Erythroblast (primary cell): ENCODE data around the gene CEMIP.

Experiments used
- DNase-seq, 2 experiments: peaks; one replicate each; lab custom pipeline; 2025; lab: John Stamatoyannopoulos, UW
- GATA1 ChIP-seq: IDR thresholded peaks from 2 replicates; pipeline ENCODE4 v1.6.1; 2011; ENCODE audit warnings: low read depth, mild to moderate bottlenecking, control low read depth, low read length, moderate library complexity
- POLR2A ChIP-seq: IDR thresholded peaks from 2 replicates; pipeline ENCODE4 v1.6.1; 2011; ENCODE audit warnings: mild to moderate bottlenecking, low read length

Gene CEMIP

DNA sequence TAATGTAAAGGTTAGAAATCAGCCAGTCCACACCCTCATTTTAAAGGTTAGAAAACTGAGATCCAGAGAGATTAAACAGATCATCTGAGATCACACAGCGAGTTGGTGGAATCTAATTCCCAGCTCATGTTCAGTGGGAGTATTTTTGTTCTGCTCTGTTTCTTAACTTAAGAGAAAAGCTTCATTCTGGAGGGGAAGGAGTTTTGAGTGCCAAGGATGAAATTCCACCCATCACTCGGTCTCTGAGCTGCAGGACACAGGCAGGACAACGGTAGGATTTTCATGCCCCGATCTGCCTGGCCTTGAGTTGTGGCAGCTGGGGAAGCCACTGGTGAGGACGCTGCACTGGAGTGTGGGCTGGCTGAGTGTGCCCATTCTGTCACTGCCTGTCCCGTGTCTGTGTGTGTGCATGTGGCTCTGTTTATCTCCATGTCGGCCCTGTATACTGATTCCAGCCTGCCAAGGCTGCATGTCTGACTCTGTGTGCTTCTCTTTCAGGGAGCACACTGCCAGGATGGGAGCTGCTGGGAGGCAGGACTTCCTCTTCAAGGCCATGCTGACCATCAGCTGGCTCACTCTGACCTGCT is 94.3 kb downstream of the CEMIP start:
- DNase-seq = no peak
- TF ChIP-seq GATA1 (no peak), POLR2A (no peak)

DNA sequence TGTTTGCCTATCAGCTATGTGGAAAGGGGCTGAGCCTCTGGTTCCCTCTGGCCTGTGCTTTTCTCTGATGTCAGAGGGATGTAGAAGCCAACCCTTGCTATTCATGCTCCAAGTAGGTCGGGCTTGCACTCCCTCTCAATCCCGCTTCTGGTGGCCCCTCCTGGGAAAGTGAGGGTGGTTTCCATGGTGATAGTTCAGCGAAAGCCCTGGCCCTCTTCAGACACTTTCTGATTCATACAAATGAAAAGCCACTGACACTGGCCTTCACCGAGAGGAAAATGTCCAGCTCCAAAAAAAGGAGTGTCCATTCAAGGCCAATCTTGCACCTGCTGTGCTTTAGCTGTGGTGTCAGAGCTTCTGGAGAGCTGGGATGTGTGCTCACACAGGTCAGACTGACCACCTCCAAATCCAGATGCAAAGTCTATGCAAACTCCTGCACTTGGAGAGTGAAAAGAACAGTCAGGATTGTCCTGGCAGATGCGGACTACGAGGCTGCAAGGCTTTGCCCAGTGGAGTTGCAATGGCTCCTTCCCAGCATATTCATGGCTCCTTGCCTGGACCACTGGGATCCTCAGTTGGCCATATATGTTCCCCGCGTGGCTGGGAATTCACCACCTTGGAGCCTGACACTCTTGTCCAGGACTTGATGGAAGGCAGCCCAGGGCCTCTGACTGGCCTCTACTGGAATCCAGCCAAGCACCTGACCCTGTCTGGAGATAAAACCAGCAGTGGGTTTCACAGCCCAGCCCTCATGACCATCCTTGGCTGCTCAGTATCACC is 96.6 kb downstream of the CEMIP start:
- no peak for TF ChIP-seq GATA1
- TF ChIP-seq POLR2A = no peak
- no peak for DNase-seq

DNA sequence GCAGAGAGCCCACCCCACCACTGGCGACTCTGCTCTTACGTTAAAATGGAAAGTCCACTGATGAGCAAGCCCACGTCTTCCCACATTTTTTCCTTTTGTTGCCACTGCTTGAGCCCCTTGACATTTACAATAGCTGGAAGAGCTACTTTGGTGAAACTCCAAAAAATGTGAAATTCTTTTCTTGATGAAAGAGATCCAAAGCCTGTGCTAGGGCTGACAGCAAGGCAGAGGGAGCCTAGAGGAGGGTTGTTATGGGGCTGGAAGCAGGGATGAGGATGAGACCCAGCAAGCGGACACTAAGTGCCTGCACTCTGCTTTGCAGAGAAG is 97.1 kb downstream of the CEMIP start:
- TF ChIP-seq POLR2A = no peak
- TF ChIP-seq GATA1 = no peak
- DNase-seq = no peak

DNA sequence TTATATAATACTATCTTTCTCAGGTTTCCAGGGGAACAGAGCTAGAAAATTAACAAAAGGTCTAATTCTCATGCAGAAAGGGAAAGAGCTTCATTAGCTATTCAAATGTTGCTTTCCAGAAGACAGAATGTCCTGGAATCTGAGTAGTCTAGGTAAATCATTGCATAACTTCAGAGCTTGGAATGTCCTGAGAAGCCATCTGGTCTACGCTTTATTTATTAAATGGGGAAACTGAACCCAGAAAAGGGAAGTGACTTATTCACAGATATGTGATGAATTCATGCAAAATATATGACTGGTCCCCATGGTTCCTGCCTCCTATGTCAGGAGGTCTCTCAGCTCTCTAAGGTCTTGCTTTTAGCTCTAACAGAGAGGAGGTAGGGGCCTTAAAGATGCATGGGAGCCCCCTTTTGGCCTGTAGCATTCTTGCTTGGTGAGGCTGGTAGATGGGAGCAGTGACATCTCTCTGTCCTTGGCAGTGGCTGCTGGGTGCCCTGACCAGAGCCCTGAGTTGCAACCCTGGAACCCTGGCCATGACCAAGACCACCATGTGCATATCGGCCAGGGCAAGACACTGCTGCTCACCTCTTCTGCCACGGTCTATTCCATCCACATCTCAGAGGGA is 99.2 kb downstream of the CEMIP start:
- DNase-seq = no peak
- no peak for TF ChIP-seq GATA1
- TF ChIP-seq POLR2A = no peak

DNA sequence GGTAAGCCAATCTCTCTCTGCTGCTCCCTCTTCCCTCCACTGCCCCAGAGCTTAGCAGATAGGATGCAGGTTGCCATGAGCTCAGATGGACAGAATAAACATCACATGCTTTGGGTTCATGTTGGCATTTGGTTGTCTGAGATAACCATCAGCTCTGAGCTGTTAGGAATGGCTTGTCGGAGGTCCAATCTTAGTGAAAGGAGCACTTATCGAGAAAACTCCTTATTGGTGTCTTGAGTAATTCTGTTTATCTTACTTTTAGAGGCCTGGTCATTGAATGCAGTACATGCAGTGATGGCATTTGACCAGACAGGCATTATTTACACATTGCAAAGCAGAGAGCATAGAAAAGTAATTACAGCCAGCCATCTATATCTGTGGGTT is 99.7 kb downstream of the CEMIP start:
- no peak for DNase-seq
- TF ChIP-seq POLR2A = no peak
- no peak for TF ChIP-seq GATA1

DNA sequence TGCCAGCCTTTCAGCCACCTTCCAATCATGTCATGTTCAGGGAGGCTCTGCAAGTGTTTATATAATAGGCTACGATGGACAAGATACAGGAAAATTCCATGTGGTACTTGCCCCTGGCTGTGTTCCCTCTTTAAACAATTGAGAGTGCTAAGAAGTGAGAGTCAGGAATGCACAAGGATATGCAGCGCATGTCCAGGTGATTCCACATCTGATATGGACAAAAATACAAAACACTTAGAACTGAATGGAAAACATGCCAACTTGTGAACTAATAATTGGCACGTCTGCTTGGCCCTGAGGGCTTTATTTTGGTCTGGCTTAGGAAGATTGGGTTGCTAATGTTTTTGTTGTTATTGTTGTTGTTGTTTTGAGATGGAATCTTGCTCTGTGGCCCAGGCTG is 100.9 kb downstream of the CEMIP start:
- no peak for DNase-seq
- TF ChIP-seq GATA1 (no peak), POLR2A (no peak)

DNA sequence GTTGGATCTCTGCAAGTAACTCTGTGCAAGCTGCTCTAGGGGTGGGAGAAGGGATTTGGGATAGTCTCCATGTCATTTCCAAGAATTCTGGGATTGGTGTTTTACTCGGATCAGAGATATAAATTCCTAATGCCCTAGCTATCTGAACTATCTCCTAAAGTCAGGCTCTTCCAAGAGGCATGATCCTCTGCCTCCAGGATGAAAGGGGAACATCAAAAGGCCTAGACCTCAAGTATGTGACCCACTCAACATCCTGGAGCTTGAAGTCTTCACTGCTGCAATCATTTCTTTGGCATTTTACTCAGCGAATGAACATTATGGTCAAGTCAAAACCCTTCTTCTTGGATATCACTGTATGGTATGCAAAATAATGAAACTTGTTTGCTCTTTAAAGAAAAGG is 104.5 kb downstream of the CEMIP start:
- TF ChIP-seq GATA1 (no peak), POLR2A (no peak)
- DNase-seq = no peak

DNA sequence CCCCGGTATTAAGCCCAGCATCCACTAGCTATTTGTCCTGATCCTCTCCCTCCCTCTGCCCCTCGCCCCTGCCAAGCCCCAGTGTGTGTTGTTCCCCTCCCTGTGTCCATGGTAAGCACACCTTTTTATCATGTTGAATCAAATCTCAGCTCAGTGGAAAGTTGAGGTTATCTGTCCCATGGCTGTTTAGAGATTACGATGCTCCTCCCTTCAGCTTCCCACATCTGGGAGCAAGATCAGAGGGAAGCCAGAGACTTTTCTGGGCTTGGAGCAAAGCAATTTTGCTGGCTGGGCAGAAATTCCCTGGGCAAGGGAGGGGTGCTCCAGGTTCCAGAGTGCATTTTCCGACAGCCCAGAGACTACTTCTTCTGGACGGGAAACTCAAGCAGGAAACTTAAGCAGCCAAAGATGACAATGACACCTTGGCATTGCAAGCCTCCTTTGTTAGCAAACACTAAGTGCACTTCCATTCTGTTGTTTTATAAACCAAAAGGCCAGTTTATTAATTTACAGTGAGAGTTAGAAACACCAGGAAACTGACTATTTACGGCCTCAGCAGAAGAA is 105.9 kb downstream of the CEMIP start:
- no peak for DNase-seq
- TF ChIP-seq POLR2A (no peak), GATA1 (no peak)

DNA sequence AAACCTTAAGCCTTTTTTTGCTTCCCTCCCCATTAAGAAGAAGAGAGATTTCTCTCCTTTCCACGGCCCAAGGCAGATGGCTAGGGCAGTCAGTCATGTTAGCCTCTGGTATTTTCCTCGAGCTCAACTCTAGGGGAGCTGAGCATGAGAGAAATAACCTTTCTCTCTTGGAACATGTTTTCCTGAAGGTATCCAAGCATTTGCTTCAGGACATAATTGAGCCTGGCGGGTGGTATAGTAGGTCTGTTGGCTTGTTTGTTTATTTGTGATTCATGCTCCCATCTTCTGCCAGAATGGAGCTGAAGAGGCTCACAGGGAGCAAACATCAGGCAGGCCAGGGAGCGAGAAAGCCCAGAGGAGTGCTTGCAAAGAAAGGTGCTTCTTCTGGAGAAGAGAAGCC is 108.0 kb downstream of the CEMIP start:
- DNase-seq = no peak
- TF ChIP-seq GATA1 = no peak
- no peak for TF ChIP-seq POLR2A

DNA sequence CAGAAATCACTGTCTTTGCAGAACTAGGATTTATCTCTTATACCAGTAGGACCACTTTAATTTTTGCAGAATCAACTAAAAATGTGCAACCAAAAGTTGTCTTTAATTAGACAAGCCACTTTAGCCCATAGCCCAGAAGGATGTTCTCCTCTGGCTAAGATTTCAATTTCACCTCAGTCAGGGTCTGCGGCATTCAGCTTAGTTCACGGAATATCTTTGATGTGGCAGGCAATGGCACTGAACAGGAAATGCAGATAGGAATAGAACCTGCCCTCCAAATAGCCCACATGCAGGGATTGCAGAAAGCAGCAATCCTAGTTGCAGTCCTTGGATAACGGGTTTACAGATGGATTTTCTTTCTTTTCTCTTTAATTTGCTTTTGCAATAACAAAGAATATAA is 109.7 kb downstream of the CEMIP start:
- no peak for DNase-seq
- no peak for TF ChIP-seq GATA1

DNA sequence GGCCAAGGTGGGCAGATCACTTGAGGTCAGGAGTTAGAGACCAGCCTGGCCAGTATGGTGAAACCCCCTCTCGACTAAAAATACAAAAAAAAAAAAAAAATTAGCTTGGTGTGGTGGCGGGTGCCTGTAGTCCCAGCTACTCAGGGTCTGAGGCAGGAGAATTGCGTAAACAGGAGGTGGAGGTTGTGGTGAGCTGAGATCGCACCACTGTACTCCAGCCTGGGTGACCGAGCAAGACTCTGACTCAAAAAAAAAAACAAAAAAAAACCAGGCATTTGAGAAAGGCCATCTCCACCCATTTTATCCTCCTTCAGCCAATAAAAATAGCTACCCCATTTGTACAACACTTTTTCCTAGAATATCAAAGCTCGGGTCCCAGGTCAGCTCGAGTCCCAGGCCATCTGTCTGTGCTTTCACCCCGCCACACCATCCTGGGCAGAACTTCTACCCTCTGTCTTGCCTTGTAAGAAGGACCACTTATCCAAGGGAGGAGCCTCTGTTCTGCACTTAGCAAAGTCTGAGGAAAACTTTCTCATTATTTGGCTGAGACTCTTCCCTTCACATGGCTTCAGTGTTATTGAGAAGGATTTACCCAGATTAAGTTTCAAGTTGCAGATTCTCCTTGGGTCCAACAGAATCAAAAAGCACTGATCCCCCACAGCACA is 111.3 kb downstream of the CEMIP start:
- DNase-seq = no peak
- no peak for TF ChIP-seq GATA1
- no peak for TF ChIP-seq POLR2A

DNA sequence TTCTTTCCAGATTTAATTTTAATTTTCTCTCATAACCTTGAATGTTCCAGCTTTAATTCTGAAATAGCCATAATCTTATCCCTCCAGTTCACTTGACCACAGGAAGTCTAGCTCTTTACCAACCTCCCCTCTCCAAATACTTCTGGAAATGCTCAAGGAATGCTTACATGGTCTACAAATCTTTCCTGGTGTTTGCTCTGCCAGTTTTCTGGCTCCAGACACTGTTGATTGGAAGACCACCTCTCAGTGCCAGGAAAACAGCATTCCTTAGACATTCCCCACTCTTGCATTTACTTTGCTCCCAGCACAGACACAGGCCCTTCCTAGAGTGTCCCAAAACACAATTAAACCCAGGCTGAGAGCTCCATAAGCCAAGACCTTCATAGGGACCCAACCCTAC is 111.8 kb downstream of the CEMIP start:
- no peak for DNase-seq
- TF ChIP-seq POLR2A (no peak), GATA1 (no peak)

DNA sequence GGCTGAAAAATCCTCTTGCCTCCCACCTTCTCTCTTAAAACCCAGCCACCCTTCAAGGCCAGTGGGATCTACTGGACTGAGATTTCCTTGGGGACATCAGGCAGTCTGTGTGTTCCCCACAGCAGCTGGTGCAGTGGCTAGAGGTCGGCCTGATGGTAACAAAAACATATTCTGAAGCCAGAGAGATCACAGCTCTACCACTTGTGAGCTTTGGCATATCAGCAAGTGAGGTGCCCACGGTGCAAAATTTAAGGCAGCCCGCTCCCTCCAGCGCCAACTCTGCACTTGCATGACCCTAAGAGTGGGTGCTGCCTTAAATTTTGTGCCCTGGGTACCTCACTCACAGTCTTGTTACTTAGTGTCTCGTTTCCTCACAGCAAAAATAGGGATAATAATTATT is 113.2 kb downstream of the CEMIP start:
- no peak for DNase-seq
- no peak for TF ChIP-seq POLR2A
- no peak for TF ChIP-seq GATA1

DNA sequence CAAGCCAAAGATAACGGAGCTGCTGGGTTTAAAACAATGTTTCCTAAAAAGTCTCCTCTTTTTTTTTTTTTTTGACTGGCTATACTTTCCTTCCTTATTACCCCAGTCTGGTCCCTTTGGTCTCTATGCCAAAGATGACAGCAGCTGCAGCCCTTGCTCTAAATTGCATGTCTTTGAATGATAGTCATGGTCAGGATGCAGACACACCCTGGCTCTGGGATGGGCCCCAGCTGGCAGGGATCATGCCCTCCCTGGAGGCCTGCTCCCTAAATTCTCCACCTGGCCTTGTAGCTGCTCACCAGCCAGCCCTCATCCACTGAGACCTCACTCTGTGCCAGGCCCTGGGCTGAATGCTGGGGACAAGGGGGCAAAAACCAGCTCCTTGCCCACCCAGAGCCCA is 114.6 kb downstream of the CEMIP start:
- no peak for TF ChIP-seq POLR2A
- no peak for DNase-seq

DNA sequence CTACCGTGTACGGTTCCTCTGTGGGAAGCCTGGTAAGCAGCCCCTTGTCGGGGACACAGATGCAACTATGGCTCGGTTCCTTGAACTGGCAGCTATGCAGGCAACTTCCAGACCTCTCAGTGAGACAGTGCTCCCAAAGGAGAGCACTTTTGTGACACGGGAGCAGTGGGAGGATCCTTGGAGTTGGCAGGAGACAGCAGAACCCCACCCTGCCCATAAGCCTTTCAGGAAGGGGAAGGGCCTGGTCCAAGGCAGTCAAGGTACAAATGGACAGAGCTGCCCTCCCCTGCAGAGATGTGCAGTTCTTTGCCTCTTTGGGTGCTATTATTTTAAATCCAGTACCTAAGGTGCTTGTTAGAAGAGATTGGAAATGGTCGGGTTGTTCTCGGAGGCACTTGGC is 115.9 kb downstream of the CEMIP start:
- no peak for TF ChIP-seq POLR2A
- no peak for TF ChIP-seq GATA1
- DNase-seq = no peak
